SKM-1 treated with dmso at 0.1 percent for 144 hours (cell line): ENCODE results near the gene RPL36A.

ENCODE experiments used
- DNase-seq: peaks from one replicate; lab custom pipeline; 2025; ENCODE audit not compliant: unreplicated experiment; lab: John Stamatoyannopoulos, UW

RPL36A gene

DNA sequence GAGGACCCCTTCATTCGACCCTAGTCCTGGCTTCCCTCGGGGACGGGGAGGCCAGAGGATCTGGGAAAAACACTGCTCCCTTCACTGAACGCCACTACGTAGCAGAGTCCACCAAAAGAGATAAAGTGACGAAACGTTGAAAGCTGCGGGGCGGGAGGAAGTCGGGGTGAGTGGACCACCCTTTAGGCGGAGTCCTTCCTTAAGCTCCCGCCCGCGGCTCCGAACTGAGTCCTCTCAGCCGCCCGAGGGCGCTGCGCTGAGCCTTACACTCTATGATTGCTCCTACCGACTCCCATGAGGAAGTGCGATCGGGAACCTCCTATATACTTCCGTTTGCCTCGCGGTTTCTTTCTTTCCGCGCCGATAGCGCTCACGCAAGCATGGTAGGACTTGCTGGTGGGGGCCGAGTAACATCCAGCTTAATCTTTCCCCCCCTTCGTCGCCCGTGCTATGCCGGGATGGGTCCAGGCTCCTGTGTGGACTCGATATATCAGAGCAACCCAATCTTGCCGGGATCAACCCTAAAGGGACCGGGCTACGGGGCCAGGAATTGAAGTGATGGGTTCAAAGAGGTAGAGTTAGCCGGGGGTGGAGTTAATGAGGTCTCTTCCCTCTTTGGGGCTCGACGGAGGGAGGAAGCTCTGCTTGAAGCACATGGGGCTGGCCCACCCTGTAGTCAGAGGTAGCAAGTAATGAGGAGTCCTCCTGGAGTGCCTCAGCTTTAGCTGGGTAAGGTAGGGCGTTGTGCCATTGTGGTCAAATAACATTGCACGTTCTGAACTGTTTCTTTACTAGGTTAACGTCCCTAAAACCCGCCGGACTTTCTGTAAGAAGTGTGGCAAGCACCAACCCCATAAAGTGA lies at the start of gene RPL36A:
TSS of gene RPL36A (plus strand) at position 348 of the 862 bp plus-strand sequence. CDS start at position 381, 33 bp downstream.
- peak; percentile 85 for DNase-seq

DNA sequence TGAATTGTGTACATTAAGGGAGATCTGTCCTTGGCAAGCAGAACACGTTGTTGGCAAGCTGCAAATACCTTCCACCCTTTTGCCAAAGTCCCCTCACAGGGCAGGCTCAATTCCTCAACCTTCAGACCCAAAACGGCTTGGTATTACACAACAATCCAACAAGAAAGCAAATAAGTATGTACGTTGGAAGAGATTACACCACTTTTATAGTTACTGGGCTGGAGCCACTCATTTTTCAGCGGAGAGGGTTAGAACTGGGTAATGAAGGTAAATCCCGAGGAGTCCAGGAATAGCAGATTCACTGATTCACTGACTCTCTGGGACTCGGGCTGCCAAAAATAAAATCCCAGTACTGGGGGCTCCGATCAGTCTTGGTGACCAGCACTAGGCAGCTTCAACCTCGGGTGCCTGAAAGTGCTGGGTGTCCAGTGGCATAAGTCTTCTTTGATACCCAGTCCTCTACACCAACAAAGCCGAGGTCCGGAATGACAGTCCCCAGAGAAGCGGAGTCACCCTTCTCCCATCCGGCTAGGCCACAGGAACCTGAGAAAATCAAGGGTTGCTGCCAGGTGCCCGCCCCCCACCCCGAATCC lies 42.9 kb upstream of the RPL36A start:
- no peak for DNase-seq

DNA sequence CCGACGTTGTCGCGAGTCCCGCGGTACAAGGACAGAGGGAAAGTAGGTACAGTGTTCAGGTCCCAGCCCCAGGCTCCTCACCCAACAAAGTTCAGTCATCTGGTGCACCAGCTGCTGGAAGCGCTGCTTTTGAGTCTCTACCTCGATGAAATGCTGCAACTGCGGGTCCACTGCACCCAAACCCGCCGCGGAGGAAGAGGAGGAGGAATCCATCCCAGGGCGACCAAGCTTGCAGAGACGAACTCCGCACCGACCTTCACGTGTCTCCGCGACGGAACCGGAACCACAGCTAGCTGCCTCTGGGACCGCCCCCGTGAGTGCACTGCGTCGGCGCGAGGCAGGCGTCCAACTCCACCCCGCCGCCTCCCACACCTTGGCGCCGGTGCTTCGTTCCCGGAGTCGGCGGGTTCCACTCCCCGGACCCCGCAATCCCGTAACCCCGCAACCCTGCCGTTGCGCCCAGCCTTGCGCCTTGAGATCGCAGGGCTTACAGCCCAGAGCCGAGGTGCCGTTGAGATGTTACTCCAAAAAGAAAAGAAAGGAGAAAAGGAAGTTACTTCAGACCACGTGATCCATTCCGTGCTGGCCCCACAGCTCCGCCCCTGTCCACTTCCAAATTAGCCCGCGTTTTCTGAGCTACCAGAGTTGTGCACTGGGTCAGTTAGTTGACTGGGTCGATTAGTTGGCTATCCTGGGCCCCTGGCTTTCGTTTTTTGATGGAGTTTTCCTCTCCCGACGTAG lies 42.2 kb upstream of the RPL36A start, which contains the start of gene TIMM8A:
TSS of gene TIMM8A (minus strand) at position 291 of the 741 bp plus-strand sequence. CDS start at position 213, 78 bp downstream.
- peak; percentile 62 for DNase-seq

DNA sequence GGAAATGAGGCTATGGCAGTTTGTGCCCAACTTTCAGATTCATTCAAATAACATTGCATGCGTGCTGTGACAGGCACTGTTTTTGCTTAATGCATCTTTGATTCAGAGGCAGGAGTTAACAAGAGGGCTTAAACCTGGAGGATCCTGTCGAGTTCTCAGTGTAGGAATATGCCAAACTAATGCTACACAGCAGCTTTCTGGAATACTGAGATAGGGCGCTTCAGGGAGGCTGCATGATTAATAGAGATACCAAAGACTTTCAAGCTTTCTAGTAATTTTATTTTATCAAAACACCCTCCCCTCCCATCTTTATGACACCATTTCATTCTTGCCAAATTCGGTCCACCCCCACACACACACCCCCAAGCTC lies 41.6 kb upstream of the RPL36A start:
- DNase-seq = no peak

DNA sequence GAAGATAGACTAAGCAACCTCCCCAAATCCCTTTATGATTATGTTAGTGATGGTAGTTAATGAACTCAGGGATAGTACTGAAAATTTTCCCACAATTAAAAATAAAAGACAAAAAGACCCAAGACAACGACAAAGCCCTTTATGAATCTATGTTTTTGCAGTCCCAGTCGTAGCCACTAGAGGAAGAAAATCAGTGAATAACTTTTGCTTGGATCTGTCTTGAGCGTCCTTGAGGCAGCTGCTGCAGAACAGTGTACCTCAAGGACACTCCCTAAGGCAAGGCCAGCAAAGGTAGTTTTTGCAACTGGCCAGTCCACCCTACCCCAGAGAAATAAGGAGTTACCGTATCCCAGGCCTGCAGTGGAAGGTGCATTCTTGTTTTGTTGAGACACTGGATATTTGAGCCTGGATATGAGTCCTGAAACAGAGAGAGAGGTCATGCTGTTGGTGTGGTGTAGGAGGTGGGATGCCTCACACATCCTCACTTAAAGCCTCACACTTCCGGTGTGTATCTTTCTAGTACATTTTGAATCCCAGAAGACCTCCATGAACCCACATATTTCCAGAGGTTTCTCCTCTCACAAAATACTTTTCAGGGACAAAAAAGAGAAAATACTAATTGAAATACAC lies 33.5 kb upstream of the RPL36A start:
- peak; percentile 2 for DNase-seq

DNA sequence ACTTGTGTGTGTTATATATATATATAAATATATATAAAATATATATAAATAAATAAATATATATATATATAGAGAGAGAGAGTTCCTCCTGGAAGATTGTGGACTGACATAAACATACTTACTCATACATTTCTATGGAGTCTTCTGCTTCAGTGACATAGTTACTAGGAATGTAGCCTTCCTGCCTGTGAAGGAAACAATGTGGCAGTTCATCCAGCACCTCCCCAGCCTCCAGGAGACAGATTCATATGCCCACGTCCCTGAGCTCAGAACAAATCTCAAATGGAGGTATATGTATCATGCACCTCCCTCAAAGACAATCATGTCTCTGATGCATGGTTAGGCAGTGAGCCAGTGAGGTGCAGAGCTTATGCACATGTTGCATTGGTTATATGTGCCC lies 30.8 kb upstream of the RPL36A start:
- no peak for DNase-seq

DNA sequence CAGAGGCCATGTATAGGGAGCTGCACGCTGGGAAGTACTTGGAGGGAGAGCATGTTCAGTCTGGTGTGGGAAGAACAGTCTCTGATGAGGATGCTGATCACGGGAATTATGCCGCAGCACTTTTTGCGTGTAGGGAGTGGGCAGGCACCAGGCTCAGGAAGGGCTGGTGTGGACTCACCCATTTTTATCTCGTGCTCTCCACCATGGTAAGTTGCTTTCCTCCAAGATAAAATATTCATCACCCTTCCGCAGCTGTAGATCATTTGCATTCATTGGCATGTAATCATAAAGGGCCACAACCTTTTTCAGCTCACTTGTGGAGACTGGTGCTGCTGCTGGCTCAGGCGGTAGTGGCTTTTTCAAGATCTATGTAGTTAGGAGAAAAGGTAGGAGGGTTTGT lies 30.4 kb upstream of the RPL36A start:
- no peak for DNase-seq

DNA sequence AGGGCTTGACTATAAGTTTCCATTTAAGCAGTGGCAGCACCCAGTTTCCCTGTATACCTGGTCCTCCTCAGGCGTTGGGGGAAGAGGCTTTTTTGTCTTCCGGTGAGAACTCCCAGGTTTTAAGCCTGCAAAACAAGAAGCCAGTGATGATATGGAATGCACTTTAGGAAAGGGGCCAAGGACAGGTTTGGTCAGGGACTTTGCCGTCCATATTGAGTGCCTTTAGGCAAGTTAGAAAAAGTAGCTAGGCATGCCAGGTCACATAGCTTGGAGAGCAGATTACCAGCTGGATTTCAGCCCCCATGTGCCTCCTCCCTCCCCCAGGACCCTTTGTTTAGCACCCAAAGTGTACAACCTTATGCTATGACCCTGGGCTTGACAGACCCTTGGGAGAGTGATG lies 28.7 kb upstream of the RPL36A start:
- DNase-seq = no peak

DNA sequence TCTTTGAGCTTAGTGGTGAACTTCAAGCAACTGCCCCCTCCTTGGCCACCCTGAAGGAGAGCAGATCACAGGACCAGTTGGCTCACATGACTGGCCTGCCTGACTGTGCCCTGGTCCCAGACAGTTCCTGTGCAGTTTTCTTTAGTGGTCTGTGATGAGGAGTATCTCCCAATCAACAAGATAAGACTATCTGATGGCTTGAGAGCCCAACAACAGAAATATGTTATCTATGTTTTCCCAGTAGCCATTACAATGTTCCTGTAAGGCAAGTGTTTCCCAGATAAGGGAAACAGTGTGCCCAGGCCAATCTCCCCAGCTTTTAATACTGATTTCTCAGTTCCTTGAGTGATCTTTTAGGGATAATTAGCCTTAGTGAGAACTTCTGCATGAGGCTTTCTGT lies 28.1 kb upstream of the RPL36A start:
- DNase-seq = no peak

DNA sequence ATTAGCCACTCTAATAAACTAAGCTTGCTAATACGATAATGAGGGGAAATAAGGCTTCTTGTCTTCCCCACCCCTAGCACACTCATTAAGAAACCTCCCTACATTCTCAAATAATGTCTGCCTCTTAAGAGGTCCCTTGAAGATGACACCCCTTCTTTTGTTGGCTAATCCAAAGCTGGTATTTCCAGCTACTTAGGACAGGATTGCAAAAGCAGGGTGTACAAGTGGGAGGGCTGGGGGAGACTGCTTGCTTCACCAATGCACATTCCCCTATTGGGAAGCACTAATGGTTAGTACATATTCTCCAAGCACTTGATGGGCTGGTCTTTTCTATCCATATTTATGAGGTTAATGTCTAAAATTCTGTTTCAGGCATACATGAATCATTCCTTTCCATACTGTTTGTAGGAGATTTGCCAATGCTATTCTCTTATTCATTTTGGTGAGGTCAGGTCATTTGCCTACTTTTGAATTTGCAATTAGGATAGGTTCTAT lies 25.5 kb upstream of the RPL36A start:
- DNase-seq = no peak

DNA sequence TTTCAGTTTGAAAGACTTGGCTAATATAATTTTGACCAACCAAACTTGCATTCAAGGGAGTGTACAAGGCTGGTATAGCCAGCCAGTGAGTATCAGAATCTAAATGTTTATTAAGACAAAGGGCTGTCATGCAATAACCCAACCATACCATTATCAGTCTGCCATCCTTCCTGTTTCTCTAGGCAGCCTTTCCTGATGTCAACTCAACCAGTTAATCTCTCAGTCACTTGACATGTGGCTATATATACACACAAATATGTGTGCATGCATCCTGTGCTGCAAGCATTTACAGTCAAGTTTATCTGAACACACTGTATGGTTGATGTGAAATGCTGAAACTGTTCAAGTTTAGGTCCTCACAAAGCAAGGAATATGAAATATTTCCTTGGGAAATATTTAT lies 22.0 kb upstream of the RPL36A start:
- DNase-seq = no peak

DNA sequence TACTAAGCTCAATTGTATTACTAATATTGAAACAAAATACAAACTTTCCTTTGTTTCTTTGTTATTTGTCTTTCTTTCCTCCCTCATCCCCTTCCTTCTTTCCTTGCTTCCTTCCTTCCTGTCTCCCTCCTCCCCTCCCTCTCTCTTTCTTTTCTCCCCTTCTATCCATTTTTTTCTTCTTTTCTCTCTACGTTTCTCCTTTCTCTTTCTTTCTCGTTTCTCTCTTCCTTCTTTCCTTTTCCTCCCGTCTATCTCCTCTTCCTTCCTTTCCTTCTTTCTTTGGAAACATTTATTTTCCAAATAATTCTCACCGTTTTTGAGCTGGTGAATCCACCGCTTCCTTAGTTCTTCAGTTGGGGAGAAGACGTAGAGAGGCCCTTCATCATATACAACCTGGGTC lies 21.1 kb upstream of the RPL36A start:
- no peak for DNase-seq

DNA sequence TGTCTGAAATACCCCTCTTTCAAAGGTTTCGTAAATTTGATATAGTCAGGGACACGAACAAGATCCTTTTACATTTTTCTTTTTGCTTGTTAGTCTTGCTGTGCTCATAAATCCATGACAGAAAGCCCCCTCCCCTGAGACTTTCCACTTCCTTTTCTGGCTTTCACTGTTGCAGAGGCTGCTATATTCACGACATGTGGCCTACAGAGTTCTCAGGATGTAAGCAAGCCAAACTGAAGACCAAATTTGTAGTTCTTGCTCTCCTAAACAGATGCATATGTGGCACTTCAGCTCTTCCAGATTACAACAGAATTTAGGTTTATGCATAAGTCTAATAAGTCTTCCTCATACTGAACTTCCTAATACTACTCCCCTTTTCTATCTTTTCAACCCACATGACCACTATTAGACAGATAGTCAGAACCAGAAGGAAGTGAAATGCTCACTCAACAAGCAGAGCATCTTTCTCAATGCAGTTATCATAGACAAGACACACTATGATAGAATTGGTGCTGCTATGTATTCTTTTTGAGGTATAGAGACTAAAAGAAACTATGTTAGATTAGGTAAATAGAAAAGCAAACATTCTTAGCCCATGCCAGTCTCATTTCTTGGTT lies 19.8 kb upstream of the RPL36A start:
- no peak for DNase-seq

DNA sequence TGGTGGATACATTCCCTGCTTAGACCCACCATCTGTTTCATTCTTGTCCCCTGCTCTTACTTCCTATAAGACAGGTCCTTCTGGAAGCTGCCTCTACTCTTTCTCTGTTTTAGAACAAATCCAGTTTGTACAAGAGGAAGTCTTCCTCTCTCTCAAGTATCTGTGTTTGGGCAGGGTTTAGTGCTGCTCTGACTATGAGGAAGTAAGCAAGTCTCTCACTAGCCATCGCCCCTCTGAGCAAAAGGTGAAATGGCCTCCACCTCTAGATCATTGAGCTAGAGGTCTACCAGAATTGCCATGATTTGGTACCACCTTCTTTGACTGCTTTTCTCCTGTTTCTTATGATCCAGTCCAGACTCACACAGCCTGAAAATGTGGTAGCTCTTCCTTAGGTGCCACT lies 13.3 kb upstream of the RPL36A start:
- DNase-seq = peak; percentile 9

DNA sequence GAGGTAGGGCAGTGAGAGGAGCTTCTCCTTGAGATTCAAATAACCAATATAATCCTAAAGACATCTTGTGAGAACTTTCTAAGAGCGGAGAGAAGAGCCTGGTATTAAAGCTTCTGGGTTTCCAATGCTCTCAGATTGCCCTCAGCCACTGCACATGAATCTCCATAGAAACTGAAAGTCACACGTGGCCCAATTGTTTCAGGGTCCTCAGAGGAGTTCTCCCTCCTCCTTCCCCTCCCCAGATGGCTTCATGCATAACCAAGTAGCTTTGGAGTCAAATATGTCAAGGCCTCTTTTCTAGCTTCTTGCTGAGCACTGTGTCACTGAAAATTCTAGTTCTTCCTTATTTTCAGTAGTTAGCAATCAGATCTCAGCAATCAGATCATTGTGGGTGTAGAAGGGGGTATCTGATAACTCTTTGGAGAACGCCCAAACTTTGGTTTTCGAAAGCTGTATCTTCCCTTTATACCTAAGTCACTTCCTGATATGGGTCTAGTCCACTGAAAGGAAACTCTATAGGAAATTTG lies 7.1 kb upstream of the RPL36A start:
- DNase-seq = no peak

DNA sequence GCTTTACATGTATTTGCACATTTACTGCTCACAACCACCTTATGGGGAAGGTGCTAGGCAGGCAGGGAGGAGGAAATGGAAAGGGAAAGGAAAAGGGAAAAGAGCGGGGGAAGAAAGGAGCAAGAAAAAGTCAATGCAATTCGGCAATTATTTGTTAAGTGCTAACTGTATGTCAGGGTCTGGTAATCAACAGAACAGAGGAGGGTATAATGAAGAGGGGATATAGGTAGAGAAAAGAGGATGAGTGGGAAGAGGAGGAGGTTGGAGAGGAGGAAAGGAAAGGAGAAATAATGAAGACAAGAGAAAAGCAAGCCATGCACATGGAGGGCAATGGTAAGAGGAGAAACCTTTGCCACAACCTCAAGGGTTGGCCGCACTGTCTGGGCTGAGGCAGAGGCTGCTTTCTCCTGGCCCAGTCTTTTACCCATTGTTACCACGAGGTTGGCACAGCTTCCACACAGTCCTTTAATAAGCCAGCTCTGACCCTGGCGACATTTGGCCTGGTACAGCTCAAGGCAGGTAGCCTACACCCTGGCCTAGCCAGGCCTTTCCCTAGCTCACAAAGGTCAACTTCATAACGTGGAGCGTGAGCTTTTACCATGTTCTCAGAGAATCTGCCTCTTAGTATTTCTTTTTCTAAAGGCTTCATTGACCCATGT lies 5.7 kb upstream of the RPL36A start:
- DNase-seq = no peak

DNA sequence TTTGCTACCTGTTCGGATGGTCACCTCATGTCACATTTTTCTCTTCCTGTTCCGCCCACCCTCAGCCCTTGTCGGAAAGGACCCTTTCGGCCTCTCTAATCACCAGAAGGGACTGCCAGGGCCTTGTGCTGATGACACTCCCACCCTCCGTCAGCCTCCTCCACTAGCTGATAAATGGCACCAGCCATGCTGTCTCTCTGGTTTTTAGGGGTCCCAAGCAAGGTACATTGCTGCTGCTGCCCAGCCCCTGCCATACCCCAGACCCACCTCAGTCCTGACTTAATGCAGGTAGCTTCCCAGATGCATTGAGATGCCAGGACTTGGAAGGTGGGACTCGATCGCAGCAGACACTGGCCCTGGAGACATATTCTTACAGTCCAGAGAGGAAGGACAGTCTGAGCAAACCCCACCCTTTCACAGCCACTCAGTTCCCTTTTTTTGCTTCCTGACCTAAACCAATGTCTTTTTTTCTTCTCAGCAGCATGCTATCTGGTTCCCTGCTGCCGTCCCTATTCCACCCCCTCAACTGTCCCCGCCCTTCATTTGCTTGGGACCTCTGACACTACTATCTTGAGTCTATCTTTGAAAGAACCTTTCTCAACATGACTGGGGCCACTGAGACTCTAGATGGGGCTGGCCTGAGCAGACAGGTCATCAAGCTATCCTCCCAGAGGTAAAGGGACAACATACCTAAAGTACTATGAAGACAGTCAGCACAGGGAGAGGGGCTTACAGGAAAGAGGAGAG lies 4.8 kb upstream of the RPL36A start, which contains the start of gene BTK:
TSS of gene BTK (minus strand) at position 397 of the 747 bp plus-strand sequence. CDS start 10,907 bp downstream, outside the sequence.
- peak; percentile 77 for DNase-seq

DNA sequence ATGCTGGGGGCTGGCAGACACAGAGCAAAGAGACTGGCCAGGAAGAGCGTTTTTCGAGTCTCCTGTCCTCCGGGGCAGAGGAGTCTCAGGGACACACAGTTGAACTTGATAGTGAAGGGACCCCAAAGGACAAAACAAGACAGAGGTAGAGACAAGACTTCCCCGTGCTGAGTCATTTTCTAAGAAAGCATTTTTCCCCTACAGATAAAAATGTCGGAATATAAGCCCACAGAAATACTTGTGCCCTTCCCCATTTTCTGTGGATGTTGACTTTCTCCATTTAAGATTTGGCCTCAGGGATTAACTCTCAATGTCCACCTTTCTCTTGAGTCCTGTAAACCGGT lies 4.3 kb upstream of the RPL36A start:
- DNase-seq = no peak

DNA sequence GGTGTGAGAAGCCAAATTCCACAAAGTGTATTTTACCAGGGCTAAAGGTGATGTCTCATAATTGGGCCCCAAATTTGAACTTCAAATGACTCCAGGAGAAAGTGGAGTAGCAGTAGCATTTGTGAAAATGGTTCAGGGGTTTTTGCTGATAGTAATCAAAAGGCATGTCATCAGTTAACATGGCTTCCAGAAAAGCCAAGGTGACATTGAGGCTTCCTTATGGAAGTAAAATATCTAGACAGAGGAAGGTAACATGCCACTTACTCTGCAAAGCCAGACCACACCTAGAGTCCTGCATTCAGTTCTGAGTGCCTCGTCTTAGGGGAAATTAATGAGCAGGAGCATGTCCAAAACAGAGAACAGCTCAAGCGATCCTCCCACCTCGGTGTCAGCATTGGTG lies 2.2 kb upstream of the RPL36A start:
- no peak for DNase-seq
